Liver (tissue), 9 donors: ENCODE results near the gene COMMD2. TPM values are rescaled to one million over a fixed set of nuclear protein-coding genes. Genes with fewer than 3 reads are reported as not detected.

Source experiments
- DNase-seq: peaks from one replicate; pipeline ENCODE4 v3.0.0-alpha.2; 2017; ENCODE audit warnings: low spot score
- H3K27ac ChIP-seq, 2 donors: one replicate each; pipeline ENCODE4 v1.7.0; 2013; ENCODE audit warnings: inconsistent platforms in 2 of 2, low read length in 2 of 2, control low read depth in 1 of 2, low read depth in 1 of 2, mild to moderate bottlenecking in 1 of 2
- H3K27me3 ChIP-seq, 4 donors: one replicate each; pipeline versions ENCODE4 v1.6.1 to v1.7.0; 2013; ENCODE audit warnings: low read length in 3 of 4, inconsistent platforms in 1 of 4, mild to moderate bottlenecking in 1 of 4, moderate library complexity in 1 of 4; ENCODE audit not compliant: control insufficient read depth in 4 of 4, insufficient read depth in 4 of 4
- H3K36me3 ChIP-seq, 4 donors: one replicate each; pipeline versions ENCODE4 v1.6.1 to v1.7.0; 2013; ENCODE audit warnings: low read length in 3 of 4, mild to moderate bottlenecking in 3 of 4, low read depth in 1 of 4, moderate library complexity in 1 of 4; ENCODE audit not compliant: control insufficient read depth in 4 of 4, insufficient read depth in 3 of 4
- H3K4me1 ChIP-seq, 4 donors: one replicate each; pipeline versions ENCODE4 v1.6.1 to v1.7.0; 2013; ENCODE audit warnings: low read length in 3 of 4, mild to moderate bottlenecking in 3 of 4, moderate library complexity in 1 of 4; ENCODE audit not compliant: control insufficient read depth in 4 of 4, insufficient read depth in 4 of 4
- H3K4me3 ChIP-seq, 3 donors: one replicate each; pipeline versions ENCODE4 v1.6.1 to v1.7.0; 2013; ENCODE audit warnings: low read length in 3 of 3, control low read depth in 1 of 3, low read depth in 1 of 3, mild to moderate bottlenecking in 1 of 3
- H3K9ac ChIP-seq, 2 donors: one replicate each; pipeline ENCODE4 v1.7.0; 2013; ENCODE audit warnings: low read length in 2 of 2, mild to moderate bottlenecking in 2 of 2, moderate library complexity in 2 of 2, control low read depth in 1 of 2, low read depth in 1 of 2
- H3K9me3 ChIP-seq, 4 donors: one replicate each; pipeline versions ENCODE4 v1.6.1 to v1.7.0; 2013; ENCODE audit warnings: low read length in 3 of 4; ENCODE audit not compliant: control insufficient read depth in 4 of 4
- ATF3 ChIP-seq: IDR thresholded peaks from 2 replicates; pipeline ENCODE4 v1.6.1; 2016; ENCODE audit warnings: antibody characterized with exemption
- CTCF ChIP-seq: fragments of 150-350 bp; IDR thresholded peaks from 2 replicates; pipeline ENCODE4 v1.5.1; 2017; ENCODE audit warnings: improper control_type of control experiment, low read depth, low read length; ENCODE audit not compliant: missing input control
- EGR1 ChIP-seq, 2 donors: IDR thresholded peaks; 2 replicates each; pipeline ENCODE4 v1.6.1; 2016 to 2018; ENCODE audit warnings: antibody characterized with exemption in 2 of 2, low read depth in 2 of 2
- FOXA1 ChIP-seq: IDR thresholded peaks from 2 replicates; pipeline ENCODE4 v1.6.1; 2016; ENCODE audit warnings: antibody characterized with exemption
- FOXA2 ChIP-seq: IDR thresholded peaks from 2 replicates; pipeline ENCODE4 v1.6.1; 2016; ENCODE audit warnings: antibody characterized with exemption
- GABPA ChIP-seq, 2 donors: IDR thresholded peaks in 1 of 2; conservative IDR thresholded peaks in 1 of 2; 2 replicates each; pipeline ENCODE4 v1.6.1; 2016; ENCODE audit warnings: antibody characterized with exemption in 2 of 2, mild to moderate bottlenecking in 1 of 2, moderate library complexity in 1 of 2
- HNF4A ChIP-seq, 2 donors: conservative IDR thresholded peaks; 2 replicates each; pipeline ENCODE4 v1.6.1; 2016; ENCODE audit warnings: antibody characterized with exemption in 2 of 2, mild to moderate bottlenecking in 2 of 2
- HNF4G ChIP-seq: IDR thresholded peaks from 2 replicates; pipeline ENCODE4 v1.6.1; 2016; ENCODE audit warnings: antibody characterized with exemption
- JUND ChIP-seq, 2 donors: IDR thresholded peaks; 2 replicates each; pipeline ENCODE4 v1.6.1; 2016; ENCODE audit warnings: antibody characterized with exemption in 2 of 2
- MAX ChIP-seq: IDR thresholded peaks from 2 replicates; pipeline ENCODE4 v1.6.1; 2016; ENCODE audit warnings: antibody characterized with exemption
- NR2F2 ChIP-seq: IDR thresholded peaks from 2 replicates; pipeline ENCODE4 v1.6.1; 2016; ENCODE audit warnings: antibody characterized with exemption
- RAD21 ChIP-seq, 2 donors: IDR thresholded peaks; 2 replicates each; pipeline ENCODE4 v1.6.1; 2016; ENCODE audit warnings: antibody characterized with exemption in 2 of 2, mild to moderate bottlenecking in 2 of 2
- REST ChIP-seq: IDR thresholded peaks from 2 replicates; pipeline ENCODE4 v1.6.1; 2016; ENCODE audit warnings: antibody characterized with exemption, mild to moderate bottlenecking
- RXRA ChIP-seq, 2 donors: IDR thresholded peaks; 2 replicates each; pipeline ENCODE4 v1.6.1; 2017 to 2018; ENCODE audit warnings: antibody characterized with exemption in 2 of 2, mild to moderate bottlenecking in 1 of 2
- SP1 ChIP-seq: IDR thresholded peaks from 2 replicates; pipeline ENCODE4 v1.6.1; 2018; ENCODE audit warnings: antibody characterized with exemption, mild to moderate bottlenecking
- TAF1 ChIP-seq: conservative IDR thresholded peaks from 2 replicates; pipeline ENCODE4 v1.6.1; 2016; ENCODE audit warnings: antibody characterized with exemption, mild to moderate bottlenecking
- YY1 ChIP-seq: IDR thresholded peaks from 2 replicates; pipeline ENCODE4 v1.6.1; 2016; ENCODE audit warnings: antibody characterized with exemption, mild to moderate bottlenecking
- ZBTB33 ChIP-seq: IDR thresholded peaks from 2 replicates; pipeline ENCODE4 v1.6.1; 2016; ENCODE audit warnings: antibody characterized with exemption
- WGBS: extraction: QIAGEN DNeasy Blood & Tissue Kit; methylation state at CpG from one replicate; pipeline ENCODE4 v1.1.7; 2013; 5-methylcytosine and 5-hydroxymethylcytosine counted together
- polyA plus RNA-seq, 2 donors: library from polyadenylated mRNA; stranded (reverse) in 1 of 2; unstranded in 1 of 2; fragments of 200-250 nt in 1 of 2; fragments of >200 nt in 1 of 2; fragmentation: Nextera tagmentation in 1 of 2; extraction: Ambion mirVana in 1 of 2; gene quantifications; one replicate each; pipeline versions ENCODE4 v1.2.1 to v1.2.3, GENCODE V29; 2013 to 2015
- total RNA-seq, 2 donors: library from RNA; depleted of rRNA; stranded (reverse); fragments of >200 nt; gene quantifications; one replicate each; pipeline ENCODE4 v1.2.3, GENCODE V29; 2014
- donor health status: healthy.
- donor health status: healthy.
- donor health status: healthy.
- donor health status: healthy.
- donor health status: healthy.

COMMD2 gene
- total and polyA plus RNA-seq, 4 donors: 5.8 to 15.4 (median 11.2) TPM

GRCh38 chr3:149770246-149770645 is 18.0 kb upstream of the COMMD2 start:
- H3K9me3 ChIP-seq: no peaks in the 10 kb centered on the region
- no peak overlapping the region for H3K4me3 ChIP-seq
- no peaks in the 10 kb centered on the region for H3K36me3 ChIP-seq
- DNase-seq: no peak
- no peaks in the 10 kb centered on the region for H3K4me1 ChIP-seq
- H3K27ac ChIP-seq: no peak overlapping the region
- TF ChIP-seq CTCF (no peak), HNF4G (no peak), TAF1 (no peak), JUND (IDR thresholded peaks at IDR 0.05) (no peak)
- no peaks in the 10 kb centered on the region for H3K27me3 ChIP-seq
- WGBS: 77% methylated on average over 2 of the region's 2 CpGs
- H3K9ac ChIP-seq: no peak overlapping the region

GRCh38 chr3:149768704-149769103 is 16.4 kb upstream of the COMMD2 start:
- H3K9ac ChIP-seq: no peak overlapping the region
- no peak overlapping the region for H3K4me3 ChIP-seq
- H3K27me3 ChIP-seq: no peaks in the 10 kb centered on the region
- TF ChIP-seq HNF4G (no peak), EGR1 (IDR thresholded peaks at IDR 0.05; ENCODE audit: low read depth in 2 of 2) (no peak), SP1 (no peak), JUND (IDR thresholded peaks at IDR 0.05) (no peak), NR2F2 (no peak), REST (no peak), YY1 (no peak), TAF1 (no peak), HNF4A (conservative IDR thresholded peaks at IDR 0.05) (no peak), FOXA2 (no peak), ATF3 (no peak), ZBTB33 (no peak), MAX (no peak), RXRA (IDR thresholded peaks at IDR 0.05) (no peak), CTCF (no peak), GABPA (IDR thresholded peaks at IDR 0.05 in 1 of 2, conservative IDR thresholded peaks at IDR 0.05 in 1 of 2) (no peak), FOXA1 (no peak), RAD21 (IDR thresholded peaks at IDR 0.05) (no peak)
- WGBS: 81% methylated on average over 6 of the region's 6 CpGs
- no peak for DNase-seq
- H3K9me3 ChIP-seq: no peaks in the 10 kb centered on the region
- H3K4me1 ChIP-seq: no peaks in the 10 kb centered on the region
- H3K36me3 ChIP-seq: no peaks in the 10 kb centered on the region
- no peak overlapping the region for H3K27ac ChIP-seq
